Peyer's patch (tissue), 4 donors: ENCODE results near the gene TARS1. TPM values are rescaled to one million over a fixed set of nuclear protein-coding genes. Genes with fewer than 3 reads are reported as not detected.

Source experiments
- DNase-seq, 3 donors: peaks; one replicate each; pipeline ENCODE4 v3.0.0-alpha.2; 2017 to 2019
- H3K27ac ChIP-seq, 4 donors: fragments of 200-600 bp; sonication (generic); one replicate each; pipeline ENCODE4 v1.5.1; 2016 to 2019
- H3K27me3 ChIP-seq, 2 donors: fragments of 200-600 bp; sonication (generic); one replicate each; pipeline ENCODE4 v1.5.1; 2019
- H3K36me3 ChIP-seq, 3 donors: fragments of 200-600 bp; sonication (generic); one replicate each; pipeline ENCODE4 v1.5.1; 2016 to 2019
- H3K4me1 ChIP-seq, 4 donors: fragments of 200-600 bp; sonication (generic); one replicate each; pipeline ENCODE4 v1.5.1; 2016 to 2019
- H3K4me3 ChIP-seq, 4 donors: fragments of 200-600 bp; sonication (generic); 1 replicate in 3 of 4; 2 replicates in 1 of 4; pipeline ENCODE4 v1.5.1; 2016 to 2019; ENCODE audit warnings: mild to moderate bottlenecking in 1 of 4
- H3K9me3 ChIP-seq, 4 donors: fragments of 200-600 bp; sonication (generic); one replicate each; pipeline ENCODE4 v1.5.1; 2016 to 2019; ENCODE audit warnings: mild to moderate bottlenecking in 1 of 4
- CTCF ChIP-seq, 6 experiments: fragments of 450-650 bp in 4 of 6; fragments of 200-600 bp in 2 of 6; sonication (generic) in 1 of 6; IDR thresholded peaks; one replicate each; pipeline ENCODE4 v1.5.1; 2017 to 2019; ENCODE audit warnings: antibody characterized with exemption in 6 of 6, mild to moderate bottlenecking in 3 of 6, moderate library complexity in 1 of 6
- POLR2A ChIP-seq, 2 donors: fragments of 450-650 bp; IDR thresholded peaks; one replicate each; pipeline ENCODE4 v1.5.1; 2017; ENCODE audit warnings: antibody characterized with exemption in 2 of 2, mild to moderate bottlenecking in 2 of 2, moderate library complexity in 2 of 2
- total RNA-seq, 4 donors: library from RNA; depleted of rRNA; stranded (reverse); fragments of >200 nt; gene quantifications; one replicate each; pipeline ENCODE4 v1.1.0, GENCODE V29; 2016

TARS1 gene
- total RNA-seq, 4 donors from 2014 or later = 29.7 to 123 (median 66.6) TPM

GRCh38 chr5:33408816-33409215, 31.9 kb upstream of the TARS1 start:
- H3K4me3 ChIP-seq = no peak overlapping the region
- no peak for DNase-seq
- no peaks in the 10 kb centered on the region for H3K27me3 ChIP-seq
- H3K27ac ChIP-seq = no peak overlapping the region
- no peaks in the 10 kb centered on the region for H3K36me3 ChIP-seq
- no peaks in the 10 kb centered on the region for H3K4me1 ChIP-seq
- TF ChIP-seq CTCF (IDR thresholded peaks at IDR 0.05) (no peak), POLR2A (IDR thresholded peaks at IDR 0.05) (no peak)
- no peaks in the 10 kb centered on the region for H3K9me3 ChIP-seq

- H3K4me3 ChIP-seq = no peak overlapping the region
- TF ChIP-seq CTCF (IDR thresholded peaks at IDR 0.05) (no peak), POLR2A (IDR thresholded peaks at IDR 0.05) (no peak)
- H3K9me3 ChIP-seq = no peaks in the 10 kb centered on the region
- H3K36me3 ChIP-seq = no peaks in the 10 kb centered on the region
- H3K4me1 ChIP-seq = no peaks in the 10 kb centered on the region
- H3K27ac ChIP-seq = no peak overlapping the region
- H3K27me3 ChIP-seq = no peaks in the 10 kb centered on the region
- no peak for DNase-seq
Measured at GRCh38 chr5:33409435-33410170, 31.2 kb upstream of the TARS1 start.

GRCh38 chr5:33410221-33410620, 30.5 kb upstream of the TARS1 start:
- Histone ChIP-seq H3K4me1 (no peaks in the 10 kb centered on the region), H3K9me3 (no peaks in the 10 kb centered on the region), H3K36me3 (no peaks in the 10 kb centered on the region), H3K27me3 (no peaks in the 10 kb centered on the region), H3K4me3 (no peak overlapping the region), H3K27ac (no peak overlapping the region)
- no peak for DNase-seq
- TF ChIP-seq CTCF (IDR thresholded peaks at IDR 0.05) (no peak), POLR2A (IDR thresholded peaks at IDR 0.05) (no peak)

GRCh38 chr5:33411498-33411897, 29.3 kb upstream of the TARS1 start:
- TF ChIP-seq POLR2A (IDR thresholded peaks at IDR 0.05) (no peak), CTCF (IDR thresholded peaks at IDR 0.05) (no peak)
- no peaks in the 10 kb centered on the region for H3K27me3 ChIP-seq
- no peak overlapping the region for H3K4me3 ChIP-seq
- H3K27ac ChIP-seq = no peak overlapping the region
- no peaks in the 10 kb centered on the region for H3K4me1 ChIP-seq
- H3K9me3 ChIP-seq = no peaks in the 10 kb centered on the region
- H3K36me3 ChIP-seq = no peaks in the 10 kb centered on the region
- DNase-seq = no peak

GRCh38 chr5:33415811-33416354, 24.9 kb upstream of the TARS1 start:
- no peaks in the 10 kb centered on the region for H3K9me3 ChIP-seq
- H3K4me1 ChIP-seq = no peaks in the 10 kb centered on the region
- H3K27me3 ChIP-seq = no peaks in the 10 kb centered on the region
- H3K36me3 ChIP-seq = no peaks in the 10 kb centered on the region
- no peak overlapping the region for H3K4me3 ChIP-seq
- no peak for DNase-seq
- H3K27ac ChIP-seq = no peak overlapping the region
- TF ChIP-seq POLR2A (IDR thresholded peaks at IDR 0.05) = no peak

GRCh38 chr5:33417632-33418031, 23.1 kb upstream of the TARS1 start:
- no peak for TF ChIP-seq CTCF (IDR thresholded peaks at IDR 0.05)
- TF ChIP-seq POLR2A (IDR thresholded peaks at IDR 0.05) = no peak
- H3K27ac ChIP-seq = no peak overlapping the region
- H3K36me3 ChIP-seq = no peaks in the 10 kb centered on the region
- H3K4me3 ChIP-seq = no peak overlapping the region
- no peaks in the 10 kb centered on the region for H3K9me3 ChIP-seq
- no peaks in the 10 kb centered on the region for H3K27me3 ChIP-seq
- H3K4me1 ChIP-seq = no peaks in the 10 kb centered on the region
- DNase-seq = no peak
